Neural progenitor cell (in vitro differentiated cells): ENCODE data around the gene TMX4.

Experiments
- EZH2 ChIP-seq: fragments of 200-600 bp; sonication (generic); IDR thresholded peaks from 2 replicates; pipeline ENCODE4 v1.6.1; 2017; ENCODE audit warnings: antibody characterized with exemption, mild to moderate bottlenecking, moderate library complexity
- TF ChIP-seq, protein P1 (sequence below): fragments of 200-600 bp; sonication (generic); IDR thresholded peaks from 2 replicates; pipeline ENCODE4 v1.5.1; 2017; ENCODE audit warnings: antibody characterized with exemption, mild to moderate bottlenecking

DNA sequence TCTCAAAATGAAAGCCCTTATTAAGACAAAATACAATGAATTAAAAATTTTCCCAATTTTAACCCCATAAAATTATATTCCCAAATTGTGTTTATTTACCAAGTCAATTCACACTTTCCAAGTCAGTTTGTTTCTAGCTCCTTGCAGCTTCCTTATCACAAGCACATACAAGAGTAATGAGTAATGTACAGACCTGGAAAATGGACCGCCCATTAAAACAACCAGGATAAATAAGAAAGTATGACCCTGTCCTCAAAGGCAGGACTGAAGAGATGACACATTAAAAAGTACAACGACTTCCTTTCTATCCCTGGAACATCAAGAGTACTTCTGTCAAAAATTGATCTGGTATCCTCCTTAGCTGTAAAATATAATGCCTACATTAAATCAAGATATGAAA, 47.1 kb upstream of the TMX4 start:
- TF ChIP-seq EZH2, result no peak
- TF ChIP-seq, protein P1, sequence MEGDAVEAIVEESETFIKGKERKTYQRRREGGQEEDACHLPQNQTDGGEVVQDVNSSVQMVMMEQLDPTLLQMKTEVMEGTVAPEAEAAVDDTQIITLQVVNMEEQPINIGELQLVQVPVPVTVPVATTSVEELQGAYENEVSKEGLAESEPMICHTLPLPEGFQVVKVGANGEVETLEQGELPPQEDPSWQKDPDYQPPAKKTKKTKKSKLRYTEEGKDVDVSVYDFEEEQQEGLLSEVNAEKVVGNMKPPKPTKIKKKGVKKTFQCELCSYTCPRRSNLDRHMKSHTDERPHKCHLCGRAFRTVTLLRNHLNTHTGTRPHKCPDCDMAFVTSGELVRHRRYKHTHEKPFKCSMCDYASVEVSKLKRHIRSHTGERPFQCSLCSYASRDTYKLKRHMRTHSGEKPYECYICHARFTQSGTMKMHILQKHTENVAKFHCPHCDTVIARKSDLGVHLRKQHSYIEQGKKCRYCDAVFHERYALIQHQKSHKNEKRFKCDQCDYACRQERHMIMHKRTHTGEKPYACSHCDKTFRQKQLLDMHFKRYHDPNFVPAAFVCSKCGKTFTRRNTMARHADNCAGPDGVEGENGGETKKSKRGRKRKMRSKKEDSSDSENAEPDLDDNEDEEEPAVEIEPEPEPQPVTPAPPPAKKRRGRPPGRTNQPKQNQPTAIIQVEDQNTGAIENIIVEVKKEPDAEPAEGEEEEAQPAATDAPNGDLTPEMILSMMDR, result no peak
